ENCODE results near the gene SPTLC1. TPM values are rescaled to one million over a fixed set of nuclear protein-coding genes. Genes with fewer than 3 reads are reported as not detected.

The SPTLC1 gene
- total RNA-seq, 4 donors from 2014 or later, result 71.1 to 92.0 (median 89.1) TPM

DNA sequence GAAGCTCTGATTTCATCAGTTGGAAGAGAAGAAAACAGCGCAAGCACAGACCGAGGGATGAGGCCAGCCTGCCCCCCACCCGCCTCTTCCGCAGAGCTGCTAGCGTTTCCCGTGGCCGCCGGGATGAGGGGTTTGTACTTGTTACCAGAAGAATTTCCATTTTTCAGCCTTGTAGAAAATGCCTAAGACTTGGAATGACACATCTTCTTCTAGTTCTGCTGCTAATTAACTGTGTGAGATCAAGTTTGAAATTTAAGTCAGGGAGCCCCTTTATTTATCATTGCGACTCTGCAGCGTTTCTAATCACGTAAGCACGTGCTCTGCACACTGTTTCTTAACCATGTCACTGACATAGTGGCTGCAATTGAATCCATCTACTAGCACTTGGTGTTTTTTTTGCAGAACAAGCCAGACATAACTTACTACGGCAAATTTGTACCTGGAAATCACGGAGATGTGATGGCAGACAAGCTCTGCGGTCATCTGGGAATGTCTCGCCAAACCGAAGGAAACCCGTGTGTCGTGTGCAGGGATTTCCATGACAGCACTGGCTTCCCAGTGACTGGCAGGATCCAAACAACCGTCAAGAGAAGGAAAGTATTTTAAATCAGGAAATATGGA, 123.4 kb downstream of the SPTLC1 start:
- TF ChIP-seq, protein P1, sequence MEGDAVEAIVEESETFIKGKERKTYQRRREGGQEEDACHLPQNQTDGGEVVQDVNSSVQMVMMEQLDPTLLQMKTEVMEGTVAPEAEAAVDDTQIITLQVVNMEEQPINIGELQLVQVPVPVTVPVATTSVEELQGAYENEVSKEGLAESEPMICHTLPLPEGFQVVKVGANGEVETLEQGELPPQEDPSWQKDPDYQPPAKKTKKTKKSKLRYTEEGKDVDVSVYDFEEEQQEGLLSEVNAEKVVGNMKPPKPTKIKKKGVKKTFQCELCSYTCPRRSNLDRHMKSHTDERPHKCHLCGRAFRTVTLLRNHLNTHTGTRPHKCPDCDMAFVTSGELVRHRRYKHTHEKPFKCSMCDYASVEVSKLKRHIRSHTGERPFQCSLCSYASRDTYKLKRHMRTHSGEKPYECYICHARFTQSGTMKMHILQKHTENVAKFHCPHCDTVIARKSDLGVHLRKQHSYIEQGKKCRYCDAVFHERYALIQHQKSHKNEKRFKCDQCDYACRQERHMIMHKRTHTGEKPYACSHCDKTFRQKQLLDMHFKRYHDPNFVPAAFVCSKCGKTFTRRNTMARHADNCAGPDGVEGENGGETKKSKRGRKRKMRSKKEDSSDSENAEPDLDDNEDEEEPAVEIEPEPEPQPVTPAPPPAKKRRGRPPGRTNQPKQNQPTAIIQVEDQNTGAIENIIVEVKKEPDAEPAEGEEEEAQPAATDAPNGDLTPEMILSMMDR (IDR thresholded peaks at IDR 0.05), result no peak
- ATAC-seq (ENCODE audit: low FRiP score), result no peak
- no peak for DNase-seq (ENCODE audit: low spot score)

DNA sequence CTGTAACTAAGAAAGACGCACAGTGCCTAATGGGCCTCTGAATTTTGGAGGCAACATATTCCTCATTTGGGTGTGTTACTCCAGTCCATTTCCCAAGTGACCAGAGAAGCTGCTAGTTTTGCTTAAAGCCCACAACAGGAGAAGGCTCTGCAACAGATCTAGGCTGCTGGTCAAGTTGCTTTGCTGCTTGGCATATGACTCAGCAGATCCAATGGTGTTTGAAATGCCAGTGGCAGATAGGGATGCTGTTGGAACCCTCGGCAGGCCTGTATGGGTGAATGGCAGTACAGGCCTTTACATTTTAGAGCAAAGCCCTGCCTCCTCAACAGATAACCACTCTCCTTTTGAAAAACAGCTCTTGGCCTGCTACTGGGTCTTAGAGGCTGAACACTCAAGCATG, 129.0 kb downstream of the SPTLC1 start:
- ATAC-seq (ENCODE audit: low FRiP score) (no peak), DNase-seq (ENCODE audit: low spot score) (no peak)
- TF ChIP-seq, protein P1 (IDR thresholded peaks at IDR 0.05), result no peak

DNA sequence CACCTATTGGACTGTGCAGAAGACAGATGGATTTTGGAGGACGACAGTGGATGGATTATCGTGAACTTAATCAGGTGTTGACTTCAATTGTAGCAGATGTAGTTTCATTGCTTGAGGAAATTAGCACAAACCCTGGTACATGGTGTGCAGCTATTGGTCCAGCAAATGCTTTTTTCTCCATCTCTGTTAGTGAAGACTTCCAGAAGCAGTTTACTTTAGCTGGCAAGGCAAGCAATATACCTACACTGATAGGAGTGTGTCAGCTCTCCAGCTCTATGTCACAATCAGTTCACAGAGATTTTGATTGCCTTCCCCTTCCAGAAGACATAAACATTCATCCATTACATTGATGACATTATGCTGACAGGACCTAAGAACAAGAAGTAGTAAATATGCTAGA, 129.5 kb downstream of the SPTLC1 start:
- TF ChIP-seq, protein P1 (IDR thresholded peaks at IDR 0.05), result no peak
- DNase-seq (ENCODE audit: low spot score) (no peak), ATAC-seq (ENCODE audit: low FRiP score) (no peak)

Small RNAs within 50 kb of the gene (small RNA-seq; reads per million reads assigned to genes)
- gene MTATP6P29, result not detected
- not detected for gene MTND4LP7

Other genes starting within 250 kb of the SPTLC1 start
- gene ROR2, start 165.2 kb downstream of the SPTLC1 start, total RNA-seq, result 10 to 100 TPM in 2 of 4 donors, 1 to 10 TPM in 2; 6.3 to 32.2 (median 15.1) TPM
- 100 to 1,000 TPM in 1 of 4 donors, 10 to 100 TPM in 3; 73.8 to 198 (median 85.8) TPM for gene IARS1, start 178.3 kb upstream of the SPTLC1 start, total RNA-seq
- 10 to 100 TPM; 25.2 to 49.1 (median 34.7) TPM for gene NOL8, start 209.9 kb upstream of the SPTLC1 start, total RNA-seq
- gene CENPP, start 210.5 kb upstream of the SPTLC1 start, total RNA-seq, result 1 to 10 TPM; 1.2 to 7.0 (median 5.6) TPM